HFF-Myc (cell line): ENCODE results near the gene TTLL5.

Experiments
- DNase-seq: peaks from one replicate; pipeline ENCODE4 v3.0.0-alpha.2; 2011; ENCODE audit warnings: low read depth; ENCODE audit errors: extremely low read depth
- H3K4me3 ChIP-seq: replicated peaks from 2 replicates; pipeline ENCODE4 v1.5.1; 2011; ENCODE audit warnings: low read depth, mild to moderate bottlenecking, control low read depth, low read length
- TF ChIP-seq, protein P1 (sequence below): IDR thresholded peaks from 2 replicates; pipeline ENCODE4 v1.5.1; 2012; ENCODE audit warnings: mild to moderate bottlenecking, low read depth, low read length, control low read depth; ENCODE audit errors: missing control alignments

TTLL5 gene

DNA sequence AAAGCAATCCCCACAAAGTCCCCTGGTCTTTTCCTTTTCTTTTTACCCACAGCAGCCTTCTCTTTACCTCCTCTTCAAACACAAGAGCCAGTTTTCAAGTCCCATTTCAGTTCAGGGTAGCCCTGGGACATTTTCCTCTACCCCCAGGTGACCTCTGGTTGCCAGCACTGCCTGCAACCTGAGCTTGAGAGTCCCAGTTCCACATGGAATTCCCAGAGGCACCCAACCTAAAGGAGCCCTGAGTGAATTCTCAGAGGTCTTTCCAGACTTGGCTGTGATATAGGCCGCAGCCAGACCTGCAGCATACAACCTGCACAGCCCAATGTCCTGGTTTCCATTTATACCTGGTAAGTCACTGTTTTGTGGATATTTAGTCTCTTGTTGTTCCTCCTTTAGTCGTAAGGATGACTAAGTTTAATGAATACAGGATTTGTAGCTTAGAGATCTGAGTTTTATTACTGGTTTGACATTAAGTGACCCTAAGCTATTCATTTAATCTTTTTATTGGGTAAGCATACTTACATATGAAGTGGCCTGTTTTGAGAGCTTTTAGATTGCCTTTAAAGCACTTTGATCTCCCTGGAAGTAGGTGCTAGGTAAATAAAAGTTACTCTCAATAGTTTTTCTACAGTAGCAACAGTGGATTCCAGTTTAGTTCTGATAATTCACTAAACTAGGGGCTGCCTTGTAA lies 160.9 kb downstream of the TTLL5 start:
- no peak for DNase-seq
- TF ChIP-seq, protein P1, sequence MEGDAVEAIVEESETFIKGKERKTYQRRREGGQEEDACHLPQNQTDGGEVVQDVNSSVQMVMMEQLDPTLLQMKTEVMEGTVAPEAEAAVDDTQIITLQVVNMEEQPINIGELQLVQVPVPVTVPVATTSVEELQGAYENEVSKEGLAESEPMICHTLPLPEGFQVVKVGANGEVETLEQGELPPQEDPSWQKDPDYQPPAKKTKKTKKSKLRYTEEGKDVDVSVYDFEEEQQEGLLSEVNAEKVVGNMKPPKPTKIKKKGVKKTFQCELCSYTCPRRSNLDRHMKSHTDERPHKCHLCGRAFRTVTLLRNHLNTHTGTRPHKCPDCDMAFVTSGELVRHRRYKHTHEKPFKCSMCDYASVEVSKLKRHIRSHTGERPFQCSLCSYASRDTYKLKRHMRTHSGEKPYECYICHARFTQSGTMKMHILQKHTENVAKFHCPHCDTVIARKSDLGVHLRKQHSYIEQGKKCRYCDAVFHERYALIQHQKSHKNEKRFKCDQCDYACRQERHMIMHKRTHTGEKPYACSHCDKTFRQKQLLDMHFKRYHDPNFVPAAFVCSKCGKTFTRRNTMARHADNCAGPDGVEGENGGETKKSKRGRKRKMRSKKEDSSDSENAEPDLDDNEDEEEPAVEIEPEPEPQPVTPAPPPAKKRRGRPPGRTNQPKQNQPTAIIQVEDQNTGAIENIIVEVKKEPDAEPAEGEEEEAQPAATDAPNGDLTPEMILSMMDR = no peak
- no peak overlapping the region for H3K4me3 ChIP-seq

- TF ChIP-seq, protein P1 = no peak
- no peak overlapping the region for H3K4me3 ChIP-seq
- peak; percentile 48 for DNase-seq
Measured at GRCh38 chr14:75822522-75823141, 161.6 kb downstream of the TTLL5 start.

DNA sequence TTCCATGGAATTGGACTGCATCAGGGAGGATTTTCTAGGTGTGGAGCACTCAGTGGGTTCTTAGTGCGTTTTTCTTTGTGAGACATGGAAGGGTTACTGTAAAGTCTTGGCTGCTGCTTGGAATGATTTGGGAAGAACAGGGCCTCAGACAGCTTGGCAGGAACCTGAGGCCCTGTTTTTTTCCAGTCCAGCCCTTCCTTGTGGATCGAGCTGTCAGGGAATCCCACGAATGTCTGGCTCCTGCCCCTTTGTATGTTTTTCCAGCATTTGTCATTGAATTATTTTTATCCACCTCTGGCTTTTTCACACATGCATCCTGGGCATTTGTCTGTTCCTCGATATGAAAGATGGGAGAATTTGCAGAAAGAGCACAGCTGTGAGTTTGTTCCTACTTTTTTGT lies 162.3 kb downstream of the TTLL5 start:
- TF ChIP-seq, protein P1 = no peak
- no peak for DNase-seq
- no peak overlapping the region for H3K4me3 ChIP-seq

GRCh38 chr14:75824318-75824717 lies 163.3 kb downstream of the TTLL5 start:
- DNase-seq = no peak
- no peak overlapping the region for H3K4me3 ChIP-seq
- TF ChIP-seq, protein P1 = no peak

GRCh38 chr14:75825147-75825592 lies 164.1 kb downstream of the TTLL5 start:
- no peak for DNase-seq
- H3K4me3 ChIP-seq = no peak overlapping the region
- TF ChIP-seq, protein P1 = no peak

- H3K4me3 ChIP-seq = no peak overlapping the region
- no peak for DNase-seq
- TF ChIP-seq, protein P1 = no peak
Measured at GRCh38 chr14:75826599-75826998, 165.6 kb downstream of the TTLL5 start.
